ENCODE results near the gene ACACB. TPM values are rescaled to one million over a fixed set of nuclear protein-coding genes. Genes with fewer than 3 reads are reported as not detected.

The ACACB gene
- polyA plus RNA-seq, 1 donor from 2014 or later, result 0.22 TPM

DNA sequence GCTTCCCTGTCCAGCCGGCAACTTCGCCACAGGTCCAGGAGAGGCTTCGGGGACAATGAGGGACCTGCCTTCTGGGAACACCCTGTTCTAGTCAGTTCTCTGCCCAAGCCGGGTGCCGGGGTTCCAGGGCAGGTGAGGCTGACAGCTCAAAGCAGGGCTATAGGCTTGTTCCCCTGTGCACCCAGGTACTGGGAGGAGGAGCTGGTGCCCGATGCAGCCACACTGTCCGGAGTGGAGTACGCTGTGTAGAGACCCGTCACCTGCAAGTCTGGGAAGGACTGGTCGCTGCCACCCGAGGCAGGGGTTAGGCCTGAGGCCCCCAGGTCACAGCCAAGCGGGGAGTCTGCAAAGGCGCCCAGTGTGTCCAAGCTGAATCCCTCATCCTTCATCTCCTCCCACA, 163.1 kb downstream of the ACACB start:
- no peaks in the 10 kb centered on the region for H3K36me3 ChIP-seq (ENCODE audit: insufficient read depth, low read length)
- H3K9me2 ChIP-seq (ENCODE audit: insufficient read depth, low read length), result no peaks in the 10 kb centered on the region
- no peak overlapping the region for H3K4me3 ChIP-seq (ENCODE audit: low read length)
- no peaks in the 10 kb centered on the region for H3F3A ChIP-seq (ENCODE audit: insufficient read depth, low read length, poor library complexity, severe bottlenecking)
- no peaks in the 10 kb centered on the region for H3K79me2 ChIP-seq (replicated peaks; ENCODE audit: insufficient read depth, low read length)
- no peak overlapping the region for H3K27ac ChIP-seq (ENCODE audit: low read length)
- TF ChIP-seq EZH2 (IDR thresholded peaks at IDR 0.05; ENCODE audit: borderline replicate concordance, insufficient read depth, low read length, poor library complexity, severe bottlenecking), result no peak
- no peak for TF ChIP-seq MXI1 (conservative IDR thresholded peaks at IDR 0.05; ENCODE audit: poor library complexity, severe bottlenecking)
- TF ChIP-seq TAF1 (IDR thresholded peaks at IDR 0.05; ENCODE audit: low read depth), result no peak
- TF ChIP-seq SMC3 (conservative IDR thresholded peaks at IDR 0.05; ENCODE audit: poor library complexity), result no peak
- TF ChIP-seq RAD21 (conservative IDR thresholded peaks at IDR 0.05), result no peak
- TF ChIP-seq POLR2AphosphoS5 (IDR thresholded peaks at IDR 0.05), result no peak
- no peak for TF ChIP-seq EP300 (conservative IDR thresholded peaks at IDR 0.05; ENCODE audit: poor library complexity, severe bottlenecking)
- no peak for TF ChIP-seq CTCF (IDR thresholded peaks at IDR 0.05; ENCODE audit: poor library complexity, severe bottlenecking)
- no peak for TF ChIP-seq REST (IDR thresholded peaks at IDR 0.05; ENCODE audit: borderline replicate concordance)
- no peak overlapping the region for H3K9ac ChIP-seq (ENCODE audit: low read length)
- no peak overlapping the region for H3K4me2 ChIP-seq (ENCODE audit: low read length)
- H3K27me3 ChIP-seq (ENCODE audit: insufficient read depth, low read depth, low read length), result no peaks in the 10 kb centered on the region
- no peaks in the 10 kb centered on the region for H4K20me1 ChIP-seq (ENCODE audit: insufficient read depth)
- H2AFZ ChIP-seq (ENCODE audit: low read depth, low read length), result no peak overlapping the region
- H3K9me3 ChIP-seq (ENCODE audit: low read length), result no peaks in the 10 kb centered on the region

- H3K9me2 ChIP-seq (ENCODE audit: insufficient read depth, low read length), result no peaks in the 10 kb centered on the region
- H3K79me2 ChIP-seq (replicated peaks; ENCODE audit: insufficient read depth, low read length), result no peaks in the 10 kb centered on the region
- H3K4me3 ChIP-seq (ENCODE audit: low read length), result no peak overlapping the region
- no peak overlapping the region for H3K9ac ChIP-seq (ENCODE audit: low read length)
- H3K36me3 ChIP-seq (ENCODE audit: insufficient read depth, low read length), result no peaks in the 10 kb centered on the region
- no peak overlapping the region for H3K27ac ChIP-seq (ENCODE audit: low read length)
- no peaks in the 10 kb centered on the region for H4K20me1 ChIP-seq (ENCODE audit: insufficient read depth)
- H2AFZ ChIP-seq (ENCODE audit: low read depth, low read length), result no peak overlapping the region
- H3K4me2 ChIP-seq (ENCODE audit: low read length), result no peak overlapping the region
- H3F3A ChIP-seq (ENCODE audit: insufficient read depth, low read length, poor library complexity, severe bottlenecking), result no peaks in the 10 kb centered on the region
- TF ChIP-seq CTCF (IDR thresholded peaks at IDR 0.05; ENCODE audit: poor library complexity, severe bottlenecking), result no peak
- no peak for TF ChIP-seq SMC3 (conservative IDR thresholded peaks at IDR 0.05; ENCODE audit: poor library complexity)
- TF ChIP-seq RAD21 (conservative IDR thresholded peaks at IDR 0.05), result no peak
- no peak for TF ChIP-seq REST (IDR thresholded peaks at IDR 0.05; ENCODE audit: borderline replicate concordance)
- TF ChIP-seq EZH2 (IDR thresholded peaks at IDR 0.05; ENCODE audit: borderline replicate concordance, insufficient read depth, low read length, poor library complexity, severe bottlenecking), result no peak
- no peak for TF ChIP-seq TAF1 (IDR thresholded peaks at IDR 0.05; ENCODE audit: low read depth)
- TF ChIP-seq MXI1 (conservative IDR thresholded peaks at IDR 0.05; ENCODE audit: poor library complexity, severe bottlenecking), result no peak
- H3K9me3 ChIP-seq (ENCODE audit: low read length), result no peaks in the 10 kb centered on the region
- H3K27me3 ChIP-seq (ENCODE audit: insufficient read depth, low read depth, low read length), result no peaks in the 10 kb centered on the region
Measured at GRCh38 chr12:109281452-109281851, 165.1 kb downstream of the ACACB start.

Measured in neural cell (in vitro differentiated cells).